ENCODE data around the gene AP1S3. TPM values are rescaled to one million over a fixed set of nuclear protein-coding genes. Genes with fewer than 3 reads are reported as not detected.

AP1S3 gene
- total RNA-seq, 1 experiment from 2014 or later, result 17.4 TPM

DNA sequence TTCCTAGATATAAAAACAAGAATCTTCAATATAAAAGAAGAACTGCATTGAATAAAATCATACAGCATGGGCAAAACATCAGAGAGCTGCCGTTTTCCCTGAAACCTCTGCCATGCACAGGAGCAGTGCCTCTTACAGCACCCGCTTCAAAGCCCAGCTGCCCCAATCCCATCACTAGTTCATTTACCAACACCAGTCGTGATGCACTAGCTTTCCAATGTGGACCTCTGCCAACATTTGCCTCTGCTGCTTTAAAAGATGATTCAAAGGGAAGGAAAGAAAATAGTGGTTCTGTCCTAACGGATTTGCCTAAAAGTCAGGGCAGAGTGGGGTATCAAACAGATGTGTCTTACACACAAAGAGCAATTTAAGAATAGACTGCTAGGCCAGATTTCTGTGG lies 43.4 kb upstream of the AP1S3 start:
- no peak for DNase-seq (ENCODE audit: low spot score)
- Mint-ChIP-seq H3K4me3 (no peak overlapping the region), H3K9me3 (no peaks in the 10 kb centered on the region), H3K27me3 (ENCODE audit: low read depth) (no peaks in the 10 kb centered on the region), H3K36me3 (peaks cover 70% of the 10 kb centered on the region), H3K4me1 (no peaks in the 10 kb centered on the region), H3K27ac (peak overlapping the region; percentile 53; the same call in 1 of the 2 replicates)
- CTCF ChIA-PET, result no interaction called here
- POLR2A ChIA-PET, result no interaction called here
- no peak for TF ChIP-seq TP53 (CRISPR knock-in tag; IDR thresholded peaks at IDR 0.05)
- TF ChIP-seq ZNF232 (CRISPR knock-in tag; IDR thresholded peaks at IDR 0.05), result no peak
- TF ChIP-seq, protein P1, sequence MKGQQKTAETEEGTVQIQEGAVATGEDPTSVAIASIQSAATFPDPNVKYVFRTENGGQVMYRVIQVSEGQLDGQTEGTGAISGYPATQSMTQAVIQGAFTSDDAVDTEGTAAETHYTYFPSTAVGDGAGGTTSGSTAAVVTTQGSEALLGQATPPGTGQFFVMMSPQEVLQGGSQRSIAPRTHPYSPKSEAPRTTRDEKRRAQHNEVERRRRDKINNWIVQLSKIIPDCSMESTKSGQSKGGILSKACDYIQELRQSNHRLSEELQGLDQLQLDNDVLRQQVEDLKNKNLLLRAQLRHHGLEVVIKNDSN (CRISPR knock-in tag; IDR thresholded peaks at IDR 0.05), result no peak
- TF ChIP-seq FOXJ3 (CRISPR knock-in tag; IDR thresholded peaks at IDR 0.05; ENCODE audit: borderline replicate concordance), result no peak
- no peak for TF ChIP-seq ZNF219 (CRISPR knock-in tag; IDR thresholded peaks at IDR 0.05; ENCODE audit: borderline replicate concordance)
- no peak for TF ChIP-seq ZBTB21 (CRISPR knock-in tag; IDR thresholded peaks at IDR 0.05; ENCODE audit: borderline replicate concordance)
- TF ChIP-seq, protein P2, sequence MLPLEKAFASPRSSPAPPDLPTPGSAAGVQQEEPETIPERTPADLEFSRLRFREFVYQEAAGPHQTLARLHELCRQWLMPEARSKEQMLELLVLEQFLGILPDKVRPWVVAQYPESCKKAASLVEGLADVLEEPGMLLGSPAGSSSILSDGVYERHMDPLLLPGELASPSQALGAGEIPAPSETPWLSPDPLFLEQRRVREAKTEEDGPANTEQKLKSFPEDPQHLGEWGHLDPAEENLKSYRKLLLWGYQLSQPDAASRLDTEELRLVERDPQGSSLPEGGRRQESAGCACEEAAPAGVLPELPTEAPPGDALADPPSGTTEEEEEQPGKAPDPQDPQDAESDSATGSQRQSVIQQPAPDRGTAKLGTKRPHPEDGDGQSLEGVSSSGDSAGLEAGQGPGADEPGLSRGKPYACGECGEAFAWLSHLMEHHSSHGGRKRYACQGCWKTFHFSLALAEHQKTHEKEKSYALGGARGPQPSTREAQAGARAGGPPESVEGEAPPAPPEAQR (CRISPR knock-in tag; IDR thresholded peaks at IDR 0.05), result no peak
- no peak for TF ChIP-seq ATF1 (CRISPR knock-in tag; IDR thresholded peaks at IDR 0.05)
- no peak for ATAC-seq

DNA sequence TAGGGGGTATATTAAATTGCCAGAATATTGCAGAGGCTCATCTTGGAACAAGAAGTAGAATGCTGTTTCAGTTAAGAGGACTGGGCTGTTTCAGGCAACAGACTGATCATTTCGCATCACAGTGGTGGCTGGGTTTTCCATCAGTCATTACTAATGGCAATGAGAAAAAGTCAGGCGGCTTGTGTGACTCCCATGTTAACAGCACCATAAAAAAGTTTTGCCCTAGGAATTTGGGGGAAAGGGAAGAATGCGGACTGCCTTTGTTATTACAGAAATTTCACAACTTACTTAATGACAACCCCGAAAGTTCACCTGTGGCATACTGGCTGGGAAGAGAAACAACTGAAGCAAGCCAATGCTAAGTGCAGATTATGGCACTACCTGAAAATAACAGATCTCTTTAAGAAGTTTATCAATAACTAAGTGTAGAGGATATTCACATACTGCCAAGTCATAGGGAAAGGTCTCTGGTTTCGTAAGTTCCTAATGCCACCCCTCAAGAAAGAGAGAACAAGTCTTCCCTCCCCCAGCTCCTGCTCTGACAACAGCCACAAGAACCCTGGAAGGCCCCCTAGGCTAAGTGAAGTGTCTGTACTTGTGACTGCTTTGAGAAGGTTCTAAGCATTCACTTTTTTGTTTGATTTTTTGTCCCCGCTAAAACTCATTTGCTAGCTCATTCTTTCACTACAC lies 40.5 kb upstream of the AP1S3 start:
- ATAC-seq, result no peak
- H3K4me1 Mint-ChIP-seq, result no peaks in the 10 kb centered on the region
- no peaks in the 10 kb centered on the region for H3K9me3 Mint-ChIP-seq
- ChIA-PET POLR2A (no interaction called here), CTCF (interaction anchor here (1.2 kb wide), 1 partner anchor 92 kb away, joined by 3 read pairs; no protein-coding TSS in a partner anchor)
- H3K27ac Mint-ChIP-seq, result no peak overlapping the region
- DNase-seq (ENCODE audit: low spot score), result no peak
- no peak overlapping the region for H3K4me3 Mint-ChIP-seq
- TF ChIP-seq GABPB1 (CRISPR knock-in tag; IDR thresholded peaks at IDR 0.05), result no peak
- TF ChIP-seq ETV6 (CRISPR knock-in tag; IDR thresholded peaks at IDR 0.05), result no peak
- TF ChIP-seq ZNF416 (CRISPR knock-in tag; IDR thresholded peaks at IDR 0.05), result no peak
- TF ChIP-seq, protein P3, sequence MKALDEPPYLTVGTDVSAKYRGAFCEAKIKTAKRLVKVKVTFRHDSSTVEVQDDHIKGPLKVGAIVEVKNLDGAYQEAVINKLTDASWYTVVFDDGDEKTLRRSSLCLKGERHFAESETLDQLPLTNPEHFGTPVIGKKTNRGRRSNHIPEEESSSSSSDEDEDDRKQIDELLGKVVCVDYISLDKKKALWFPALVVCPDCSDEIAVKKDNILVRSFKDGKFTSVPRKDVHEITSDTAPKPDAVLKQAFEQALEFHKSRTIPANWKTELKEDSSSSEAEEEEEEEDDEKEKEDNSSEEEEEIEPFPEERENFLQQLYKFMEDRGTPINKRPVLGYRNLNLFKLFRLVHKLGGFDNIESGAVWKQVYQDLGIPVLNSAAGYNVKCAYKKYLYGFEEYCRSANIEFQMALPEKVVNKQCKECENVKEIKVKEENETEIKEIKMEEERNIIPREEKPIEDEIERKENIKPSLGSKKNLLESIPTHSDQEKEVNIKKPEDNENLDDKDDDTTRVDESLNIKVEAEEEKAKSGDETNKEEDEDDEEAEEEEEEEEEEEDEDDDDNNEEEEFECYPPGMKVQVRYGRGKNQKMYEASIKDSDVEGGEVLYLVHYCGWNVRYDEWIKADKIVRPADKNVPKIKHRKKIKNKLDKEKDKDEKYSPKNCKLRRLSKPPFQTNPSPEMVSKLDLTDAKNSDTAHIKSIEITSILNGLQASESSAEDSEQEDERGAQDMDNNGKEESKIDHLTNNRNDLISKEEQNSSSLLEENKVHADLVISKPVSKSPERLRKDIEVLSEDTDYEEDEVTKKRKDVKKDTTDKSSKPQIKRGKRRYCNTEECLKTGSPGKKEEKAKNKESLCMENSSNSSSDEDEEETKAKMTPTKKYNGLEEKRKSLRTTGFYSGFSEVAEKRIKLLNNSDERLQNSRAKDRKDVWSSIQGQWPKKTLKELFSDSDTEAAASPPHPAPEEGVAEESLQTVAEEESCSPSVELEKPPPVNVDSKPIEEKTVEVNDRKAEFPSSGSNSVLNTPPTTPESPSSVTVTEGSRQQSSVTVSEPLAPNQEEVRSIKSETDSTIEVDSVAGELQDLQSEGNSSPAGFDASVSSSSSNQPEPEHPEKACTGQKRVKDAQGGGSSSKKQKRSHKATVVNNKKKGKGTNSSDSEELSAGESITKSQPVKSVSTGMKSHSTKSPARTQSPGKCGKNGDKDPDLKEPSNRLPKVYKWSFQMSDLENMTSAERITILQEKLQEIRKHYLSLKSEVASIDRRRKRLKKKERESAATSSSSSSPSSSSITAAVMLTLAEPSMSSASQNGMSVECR (CRISPR knock-in tag; IDR thresholded peaks at IDR 0.05; ENCODE audit: borderline replicate concordance), result no peak
- TF ChIP-seq ZNF121 (CRISPR knock-in tag; IDR thresholded peaks at IDR 0.05), result no peak
- H3K36me3 Mint-ChIP-seq, result peaks cover 55% of the 10 kb centered on the region
- H3K27me3 Mint-ChIP-seq (ENCODE audit: low read depth), result no peaks in the 10 kb centered on the region

DNA sequence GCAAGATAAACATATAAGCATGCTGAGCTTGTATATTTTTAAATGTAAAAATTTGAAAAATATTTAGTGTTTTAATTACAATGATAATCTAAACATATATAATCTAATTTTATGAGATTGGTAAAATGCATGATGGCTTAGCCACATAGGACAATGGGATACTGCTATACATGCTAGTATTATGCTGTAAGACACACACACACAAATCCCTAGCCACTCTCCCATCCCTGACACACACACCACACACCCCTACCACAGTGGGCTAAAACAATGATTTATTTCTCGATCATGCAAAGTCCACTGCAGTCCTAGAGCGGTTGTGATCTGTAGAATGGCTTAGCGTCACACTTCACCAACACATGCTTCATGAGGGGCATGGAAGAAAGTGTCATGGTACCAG lies 36.3 kb upstream of the AP1S3 start:
- ChIA-PET CTCF (interaction anchor here (0.6 kb wide), 1 partner anchor 546 kb away, joined by 3 read pairs; no protein-coding TSS in a partner anchor), POLR2A (no interaction called here)
- no peaks in the 10 kb centered on the region for H3K27me3 Mint-ChIP-seq (ENCODE audit: low read depth)
- ATAC-seq (no peak), DNase-seq (ENCODE audit: low spot score) (no peak)
- no peak overlapping the region for H3K27ac Mint-ChIP-seq
- no peaks in the 10 kb centered on the region for H3K9me3 Mint-ChIP-seq
- H3K4me3 Mint-ChIP-seq, result no peak overlapping the region
- peaks cover 38% of the 10 kb centered on the region for H3K36me3 Mint-ChIP-seq
- no peaks in the 10 kb centered on the region for H3K4me1 Mint-ChIP-seq
- TF ChIP-seq, protein P4, sequence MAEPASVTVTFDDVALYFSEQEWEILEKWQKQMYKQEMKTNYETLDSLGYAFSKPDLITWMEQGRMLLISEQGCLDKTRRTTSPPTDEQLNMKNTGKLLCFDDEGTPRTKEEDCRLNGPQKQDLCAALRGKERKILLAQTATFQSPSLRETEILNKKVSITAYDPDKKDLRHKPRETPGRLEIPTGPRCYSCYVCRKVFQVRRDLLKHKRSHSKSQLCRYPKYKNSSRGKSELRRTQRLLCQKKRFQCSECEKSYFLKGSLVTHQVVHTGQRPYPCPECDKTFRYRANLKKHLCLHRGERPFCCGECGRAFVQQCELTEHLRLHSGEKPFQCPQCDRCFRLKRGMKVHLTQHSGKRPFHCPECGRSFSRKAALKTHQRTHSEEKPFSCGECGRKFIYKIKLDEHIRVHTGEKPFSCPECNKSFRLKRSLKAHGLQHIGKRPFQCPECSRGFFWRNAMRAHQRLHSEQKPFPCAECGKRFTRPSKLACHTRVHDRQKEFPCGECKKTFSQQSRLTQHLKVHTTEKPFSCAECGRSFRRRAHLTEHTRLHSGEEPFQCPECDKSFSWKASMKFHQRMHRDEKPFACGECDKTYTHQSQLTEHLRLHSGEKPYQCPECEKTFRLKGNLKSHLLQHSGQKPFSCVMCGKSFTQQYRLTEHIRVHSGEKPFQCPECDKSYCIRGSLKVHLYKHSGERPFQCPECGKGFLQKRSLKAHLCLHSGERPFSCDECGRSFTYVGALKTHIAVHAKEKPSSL (CRISPR knock-in tag; conservative IDR thresholded peaks at IDR 0.05), result no peak
- TF ChIP-seq, protein P5, sequence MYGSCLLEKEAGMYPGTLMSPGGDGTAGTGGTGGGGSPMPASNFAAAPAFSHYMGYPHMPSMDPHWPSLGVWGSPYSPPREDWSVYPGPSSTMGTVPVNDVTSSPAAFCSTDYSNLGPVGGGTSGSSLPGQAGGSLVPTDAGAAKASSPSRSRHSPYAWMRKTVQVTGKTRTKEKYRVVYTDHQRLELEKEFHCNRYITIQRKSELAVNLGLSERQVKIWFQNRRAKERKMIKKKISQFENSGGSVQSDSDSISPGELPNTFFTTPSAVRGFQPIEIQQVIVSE (CRISPR knock-in tag; IDR thresholded peaks at IDR 0.05; ENCODE audit: borderline replicate concordance), result no peak
- TF ChIP-seq IRF2 (CRISPR knock-in tag; IDR thresholded peaks at IDR 0.05; ENCODE audit: borderline replicate concordance, low read depth) (no peak), GABPB1 (CRISPR knock-in tag; IDR thresholded peaks at IDR 0.05) (no peak), GTF2I (CRISPR knock-in tag; conservative IDR thresholded peaks at IDR 0.05) (no peak), ZNF219 (CRISPR knock-in tag; IDR thresholded peaks at IDR 0.05; ENCODE audit: borderline replicate concordance) (no peak)
- TF ChIP-seq, protein P6, sequence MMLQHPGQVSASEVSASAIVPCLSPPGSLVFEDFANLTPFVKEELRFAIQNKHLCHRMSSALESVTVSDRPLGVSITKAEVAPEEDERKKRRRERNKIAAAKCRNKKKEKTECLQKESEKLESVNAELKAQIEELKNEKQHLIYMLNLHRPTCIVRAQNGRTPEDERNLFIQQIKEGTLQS (CRISPR knock-in tag; conservative IDR thresholded peaks at IDR 0.05), result no peak
- TF ChIP-seq, protein P7, sequence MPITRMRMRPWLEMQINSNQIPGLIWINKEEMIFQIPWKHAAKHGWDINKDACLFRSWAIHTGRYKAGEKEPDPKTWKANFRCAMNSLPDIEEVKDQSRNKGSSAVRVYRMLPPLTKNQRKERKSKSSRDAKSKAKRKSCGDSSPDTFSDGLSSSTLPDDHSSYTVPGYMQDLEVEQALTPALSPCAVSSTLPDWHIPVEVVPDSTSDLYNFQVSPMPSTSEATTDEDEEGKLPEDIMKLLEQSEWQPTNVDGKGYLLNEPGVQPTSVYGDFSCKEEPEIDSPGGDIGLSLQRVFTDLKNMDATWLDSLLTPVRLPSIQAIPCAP (CRISPR knock-in tag; IDR thresholded peaks at IDR 0.05), result no peak
